Tongue (tissue), 2 donors: ENCODE data around the gene COL8A1. TPM values are rescaled to one million over a fixed set of nuclear protein-coding genes. Genes with fewer than 3 reads are reported as not detected.

Experiments
- DNase-seq: peaks from one replicate; pipeline ENCODE4 v3.0.0-alpha.2; 2015
- total RNA-seq: library from RNA; depleted of rRNA; stranded (reverse); fragments of >200 nt; gene quantifications from one replicate; pipeline ENCODE4 v1.2.3, GENCODE V29; 2014

The COL8A1 gene
- total RNA-seq, 1 donor from 2014 or later, result 22.4 TPM

DNA sequence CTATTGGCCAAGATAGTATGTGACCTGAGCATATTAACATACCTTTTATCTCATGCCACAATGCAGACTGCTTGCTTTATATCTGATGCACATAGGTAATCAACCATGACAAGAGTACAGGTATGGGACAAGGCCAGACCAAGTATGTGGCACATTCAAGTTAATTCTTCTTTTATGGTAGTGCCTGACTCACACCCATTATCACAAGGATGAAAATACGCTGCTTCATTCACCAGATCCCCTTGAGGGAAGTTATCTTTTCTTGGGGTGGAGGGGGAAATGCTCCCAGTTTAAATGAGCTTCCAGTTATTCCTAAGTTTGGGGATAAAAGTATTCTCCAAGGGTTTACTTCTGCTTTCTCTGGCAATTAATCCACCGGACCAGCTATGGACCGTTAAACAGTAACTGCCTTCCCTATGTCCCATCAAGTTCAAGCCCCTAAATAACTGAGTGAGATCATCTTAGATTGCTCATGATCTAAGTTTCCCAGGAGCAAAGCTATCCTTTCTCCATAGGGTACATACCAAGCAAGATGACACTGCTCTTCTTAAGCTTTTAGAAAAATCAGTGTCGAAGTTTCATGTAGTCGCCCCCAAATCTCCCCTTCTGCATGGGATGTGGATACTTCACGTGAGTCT is 1.9 kb downstream of the COL8A1 start:
- DNase-seq, result no peak

DNA sequence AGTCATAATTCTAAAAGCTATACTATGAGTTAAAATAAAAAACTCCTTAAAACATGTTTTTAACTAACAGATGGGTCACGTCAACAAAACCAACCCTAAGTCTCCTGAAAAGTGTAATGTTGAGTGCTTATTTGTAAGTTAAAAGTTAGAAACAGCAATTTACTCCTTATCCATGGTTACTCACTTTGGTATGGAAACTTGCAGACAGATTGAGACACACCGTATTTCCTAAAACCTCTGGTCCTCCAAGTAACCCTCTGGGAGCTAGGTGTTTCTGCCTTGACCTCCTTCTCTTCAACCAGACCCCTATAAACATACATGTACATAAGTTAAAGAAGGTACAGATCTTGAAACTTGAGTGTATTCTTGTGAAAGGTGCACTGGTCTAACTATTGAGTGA is 3.1 kb downstream of the COL8A1 start:
- no peak for DNase-seq

DNA sequence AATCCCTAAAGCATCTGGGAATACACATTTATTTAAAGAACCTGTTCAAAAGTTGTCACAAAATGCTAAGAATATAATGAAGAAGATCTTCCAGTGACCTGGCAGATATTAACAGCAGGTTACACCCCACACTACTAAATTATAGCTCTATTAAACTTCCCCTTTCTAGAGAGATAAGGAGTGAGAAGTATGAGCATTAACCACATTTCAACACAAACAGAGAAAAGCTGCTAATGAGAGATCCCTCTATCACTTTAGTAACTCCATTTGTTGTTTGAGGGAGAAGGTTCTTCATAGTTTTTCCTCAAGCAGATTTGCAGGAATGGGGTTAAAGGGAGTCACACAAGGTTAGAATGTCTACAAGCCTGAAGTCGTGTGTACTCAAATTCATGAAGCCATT is 3.6 kb downstream of the COL8A1 start:
- DNase-seq, result no peak

DNA sequence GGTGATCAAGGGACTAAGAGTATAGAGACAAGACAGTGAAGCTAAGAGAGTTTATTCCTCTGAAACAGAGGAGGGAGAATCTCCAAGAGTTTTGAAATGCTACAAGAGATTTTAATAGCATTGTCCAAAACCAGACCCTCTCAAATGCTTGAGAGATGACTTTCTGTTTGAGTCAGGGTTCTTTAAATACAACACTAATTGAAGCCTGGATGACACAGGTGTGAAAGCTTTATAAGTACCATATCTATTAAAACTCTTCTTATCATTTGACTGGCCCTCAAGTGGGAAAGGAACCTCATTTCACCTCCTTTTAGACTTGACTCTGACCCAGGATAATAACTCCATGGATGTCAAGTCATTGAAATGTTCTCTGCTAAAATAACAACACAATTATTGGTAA is 5.6 kb downstream of the COL8A1 start:
- no peak for DNase-seq

DNA sequence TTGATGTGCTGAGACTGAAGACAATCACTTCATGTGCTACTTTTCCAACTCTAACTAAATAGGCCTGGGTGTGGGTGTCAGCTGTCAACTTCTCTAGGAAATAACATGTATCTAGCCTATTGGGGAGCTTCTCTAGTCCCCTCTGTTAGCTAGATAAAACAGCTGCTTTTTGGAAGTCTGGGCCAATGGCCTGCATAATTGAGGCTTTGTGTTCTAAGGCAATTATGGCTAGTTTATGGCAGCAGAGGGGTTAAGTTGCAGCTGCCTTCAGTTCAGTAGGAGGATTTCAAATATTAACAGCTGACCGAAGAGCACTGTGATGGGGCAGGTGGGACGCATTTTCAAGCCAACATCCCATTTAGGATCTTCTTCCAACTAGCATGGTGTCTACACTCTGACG is 6.4 kb downstream of the COL8A1 start:
- DNase-seq, result peak; percentile 53

DNA sequence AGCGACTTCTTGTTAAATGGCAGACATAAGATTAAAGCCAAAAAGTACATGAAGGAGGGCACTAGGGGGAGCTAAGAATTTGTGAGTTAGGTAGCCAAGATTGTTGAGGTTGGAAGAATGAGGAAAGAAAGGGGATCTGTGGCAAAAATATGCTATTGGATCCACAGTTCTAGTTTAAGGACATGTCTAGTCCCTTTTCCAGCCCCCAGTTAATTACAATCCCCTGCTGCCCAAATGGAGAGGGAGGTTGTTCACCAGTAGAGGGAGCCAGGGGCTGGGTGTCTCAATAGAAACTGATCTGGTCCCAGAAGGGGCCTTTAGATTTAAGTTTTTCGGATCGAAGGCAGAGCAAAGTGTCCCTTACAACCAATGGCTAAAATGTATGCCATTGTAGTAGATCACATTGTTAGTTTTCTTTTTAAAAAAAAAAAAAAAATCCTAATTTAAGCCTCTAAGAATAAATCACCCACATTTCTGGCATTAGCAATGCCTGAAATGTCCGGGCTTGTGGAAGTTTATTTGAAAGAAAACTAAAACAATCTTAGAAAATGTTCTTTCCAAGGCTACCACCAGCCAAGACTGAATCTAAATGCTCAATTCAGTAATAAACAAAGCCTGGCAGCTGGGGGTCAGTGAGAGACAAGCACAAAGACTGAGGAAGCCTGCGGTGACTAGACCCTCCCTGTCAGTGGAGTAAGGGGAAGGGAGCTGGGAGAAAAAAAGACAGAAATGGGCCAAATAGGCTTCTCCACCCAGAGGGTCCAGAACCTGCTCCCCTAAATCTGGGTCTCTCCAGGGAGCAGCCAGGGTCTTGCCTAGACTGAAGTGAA is 7.1 kb downstream of the COL8A1 start:
- DNase-seq, result peak; percentile 32

DNA sequence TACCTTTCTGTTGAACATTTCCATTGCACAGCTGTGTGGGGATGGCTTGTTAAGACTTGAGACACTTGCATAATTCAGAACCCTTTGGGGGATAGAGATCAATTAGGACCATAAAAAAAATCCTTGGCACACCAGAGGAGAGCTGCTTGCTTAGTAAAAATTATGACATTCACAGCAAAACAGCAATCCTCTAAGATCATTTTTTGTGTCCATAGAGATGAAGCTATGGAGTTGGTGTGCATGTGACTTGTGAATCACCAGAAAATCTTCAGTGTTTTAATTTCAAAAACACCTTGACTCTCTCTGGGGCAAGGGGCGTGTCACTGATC is 7.7 kb downstream of the COL8A1 start:
- peak; percentile 37 for DNase-seq

DNA sequence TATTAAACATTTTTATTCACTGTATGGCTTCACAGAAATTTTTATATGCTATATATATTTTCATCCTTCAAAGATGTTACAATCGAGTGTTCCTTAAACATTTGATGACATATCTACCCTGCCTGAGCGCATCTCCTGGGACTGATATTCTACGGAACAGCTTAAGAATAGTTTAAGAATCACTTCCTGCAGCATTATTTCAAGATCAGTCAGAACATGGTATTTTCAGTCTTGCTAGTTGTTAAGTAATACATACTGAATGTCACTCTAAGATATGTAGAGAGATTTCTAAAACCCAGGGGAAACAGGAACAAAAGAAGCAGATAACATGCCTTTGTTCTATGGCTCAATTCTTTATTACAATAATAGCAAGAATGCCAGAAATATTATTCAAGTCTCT is 8.7 kb downstream of the COL8A1 start:
- DNase-seq, result no peak

DNA sequence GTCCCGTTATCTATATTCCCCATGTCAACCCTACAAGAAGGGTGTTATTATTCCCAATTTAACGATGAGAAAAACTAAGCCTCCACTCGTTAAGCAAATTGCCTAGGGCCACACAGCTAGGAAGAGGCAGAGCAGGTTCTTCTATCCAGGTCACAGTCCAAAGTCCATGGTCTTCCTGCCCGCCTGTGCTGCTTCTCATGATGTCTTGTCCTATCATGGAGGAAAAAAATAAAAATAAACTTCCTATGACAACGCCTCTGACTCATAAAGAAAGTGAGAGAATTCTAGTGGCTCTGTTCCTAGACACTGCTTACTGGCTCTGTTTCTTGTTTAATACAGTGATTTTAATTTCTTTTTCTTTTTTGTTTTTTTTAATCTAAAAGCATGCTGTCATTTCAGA is 9.7 kb downstream of the COL8A1 start:
- peak; percentile 48 for DNase-seq

DNA sequence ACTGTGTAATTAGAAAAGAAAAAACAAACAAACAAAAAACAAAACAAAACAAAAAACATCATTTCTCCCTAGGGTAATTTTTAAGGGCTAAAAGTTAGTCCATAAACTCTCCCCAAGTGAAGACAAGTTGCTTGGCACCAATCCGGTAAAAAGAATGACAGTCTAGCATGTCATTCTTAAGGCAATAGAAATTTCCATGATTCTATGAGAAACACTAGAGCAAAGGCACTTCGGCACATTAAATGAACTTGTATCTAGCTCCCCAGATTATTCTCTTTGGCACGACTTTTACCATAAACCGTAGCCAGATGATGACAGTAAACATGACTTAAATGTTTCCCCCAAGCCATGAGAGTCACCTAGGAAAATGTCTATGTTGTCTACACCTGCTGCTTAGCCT is 10.1 kb downstream of the COL8A1 start:
- peak; percentile 58 for DNase-seq

DNA sequence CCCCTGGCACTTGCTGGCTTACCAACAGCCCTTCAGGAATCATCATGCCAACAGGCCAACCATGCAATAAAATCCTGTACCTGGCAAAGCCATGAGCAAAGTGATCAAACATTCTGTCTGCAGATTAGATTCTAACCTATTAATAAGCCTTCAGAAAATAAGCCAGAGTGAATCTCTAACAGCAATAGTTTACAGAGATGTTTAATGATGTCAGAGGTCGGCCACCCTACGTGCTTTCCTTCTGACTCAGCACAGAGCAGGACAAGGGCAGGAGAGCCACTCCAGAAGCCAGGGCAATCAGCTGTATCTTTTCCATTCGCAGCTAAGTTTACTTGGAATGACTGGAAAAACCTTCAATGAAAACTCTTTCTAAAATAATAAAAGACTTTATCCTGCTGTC is 13.1 kb downstream of the COL8A1 start:
- DNase-seq, result no peak

DNA sequence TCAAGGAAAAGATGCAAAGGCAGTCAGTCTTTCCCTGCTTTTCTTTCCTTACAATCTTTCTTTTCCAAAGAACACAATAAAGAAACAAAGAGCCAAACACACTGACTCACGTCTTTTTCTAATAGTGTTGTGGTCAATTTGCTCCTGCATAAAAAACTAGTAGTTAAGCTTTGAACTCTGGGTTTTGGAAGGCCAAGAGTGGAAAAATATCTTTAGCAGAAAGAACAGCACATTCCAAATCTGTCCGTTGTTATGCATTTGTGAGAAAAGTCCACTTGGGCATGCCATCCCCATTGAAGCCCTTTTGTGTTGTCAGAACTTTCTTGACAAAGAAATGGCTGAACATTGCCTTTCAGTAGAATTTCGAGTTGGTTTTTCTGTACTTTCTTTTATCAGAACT is 18.2 kb downstream of the COL8A1 start:
- DNase-seq, result no peak

DNA sequence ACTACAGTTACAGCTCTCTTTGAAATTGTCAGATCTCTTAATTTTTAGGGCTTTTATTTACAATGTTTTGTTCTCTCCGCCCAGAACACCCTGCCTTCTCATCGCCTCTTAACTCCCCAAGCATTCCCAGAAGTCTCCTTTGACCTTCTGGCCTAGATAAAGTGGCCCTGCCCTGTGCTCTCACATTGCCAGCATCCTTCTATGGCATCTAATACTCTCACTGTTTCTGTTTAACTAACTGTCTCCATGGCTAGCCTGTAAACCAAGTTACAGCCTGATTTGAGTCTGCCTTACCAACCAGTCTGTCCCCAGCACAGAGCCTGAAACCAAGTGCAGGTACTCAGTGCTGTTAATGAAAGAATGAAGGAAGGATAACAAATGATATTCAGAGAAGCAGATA is 19.9 kb downstream of the COL8A1 start:
- no peak for DNase-seq

DNA sequence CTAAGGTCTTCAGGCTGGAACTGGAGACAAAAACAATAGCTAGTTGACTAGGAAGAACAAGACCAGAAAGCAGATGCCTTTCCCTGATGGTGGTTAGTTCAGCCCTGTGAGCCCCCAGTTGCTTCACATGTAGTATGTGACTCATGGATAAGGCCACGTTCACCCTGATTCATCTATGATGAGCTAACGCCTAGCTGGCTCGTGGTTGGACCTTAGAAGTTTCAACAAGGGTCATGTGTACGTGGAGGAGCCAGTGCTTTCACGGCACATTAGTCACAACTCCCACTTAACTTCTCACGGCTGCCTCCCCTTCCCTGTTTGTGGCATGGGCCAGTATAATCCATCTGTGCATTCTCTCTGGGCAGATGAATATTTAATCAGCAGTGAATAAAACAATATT is 20.6 kb downstream of the COL8A1 start:
- DNase-seq, result no peak

DNA sequence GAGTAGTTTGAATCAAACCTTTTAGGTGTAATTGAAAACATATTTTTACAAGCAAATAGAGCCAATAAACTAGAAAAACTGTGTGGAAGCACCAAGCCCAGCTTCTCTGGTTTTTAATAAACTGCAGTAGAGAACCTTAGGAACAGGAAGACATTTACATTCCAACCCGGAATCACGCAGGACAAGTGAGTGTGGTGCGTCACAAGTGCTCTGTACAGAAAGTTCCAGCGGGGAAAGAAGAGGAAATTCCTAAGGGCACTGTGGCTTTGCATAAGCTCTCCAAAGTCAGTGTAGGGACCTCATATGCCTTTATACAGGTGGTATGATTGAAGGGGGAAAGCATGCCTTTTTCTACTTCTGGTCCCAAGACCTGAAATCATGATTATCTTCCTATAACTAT is 21.6 kb downstream of the COL8A1 start:
- peak; percentile 48 for DNase-seq

DNA sequence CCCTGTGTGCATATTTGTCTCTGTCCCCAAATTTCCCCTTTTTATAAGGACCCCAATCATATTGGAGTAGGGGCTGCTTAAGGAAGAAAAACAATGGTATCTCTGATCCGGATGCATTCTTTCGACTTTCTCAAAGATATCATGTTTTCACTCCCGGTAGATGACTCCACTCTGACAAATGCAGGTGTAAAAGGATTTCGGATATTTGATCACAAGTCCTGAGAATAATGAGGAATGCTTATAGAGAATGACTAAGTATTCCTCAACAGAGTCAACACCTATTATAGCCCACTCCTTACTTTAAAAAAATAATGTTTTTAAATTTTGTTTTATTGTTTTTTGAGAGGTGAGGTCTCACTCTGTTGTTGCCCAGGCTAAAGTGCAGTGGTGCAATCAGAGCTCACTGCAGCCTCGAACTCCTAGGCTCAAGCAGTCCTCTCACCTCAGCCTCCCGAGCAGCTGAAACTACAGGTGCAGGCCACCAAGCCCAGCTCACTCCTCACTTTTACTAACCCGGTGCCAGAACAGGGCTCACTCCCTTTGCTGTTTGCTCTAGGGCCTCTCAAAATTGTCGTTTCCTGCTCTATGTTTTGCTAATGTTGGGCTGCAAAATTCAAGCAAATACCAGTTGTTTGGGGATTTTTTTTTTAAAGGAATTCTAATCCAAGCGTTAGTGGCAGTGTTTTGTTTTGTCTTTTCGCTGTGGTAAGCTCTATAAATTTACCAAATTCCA is 24.6 kb downstream of the COL8A1 start:
- no peak for DNase-seq

DNA sequence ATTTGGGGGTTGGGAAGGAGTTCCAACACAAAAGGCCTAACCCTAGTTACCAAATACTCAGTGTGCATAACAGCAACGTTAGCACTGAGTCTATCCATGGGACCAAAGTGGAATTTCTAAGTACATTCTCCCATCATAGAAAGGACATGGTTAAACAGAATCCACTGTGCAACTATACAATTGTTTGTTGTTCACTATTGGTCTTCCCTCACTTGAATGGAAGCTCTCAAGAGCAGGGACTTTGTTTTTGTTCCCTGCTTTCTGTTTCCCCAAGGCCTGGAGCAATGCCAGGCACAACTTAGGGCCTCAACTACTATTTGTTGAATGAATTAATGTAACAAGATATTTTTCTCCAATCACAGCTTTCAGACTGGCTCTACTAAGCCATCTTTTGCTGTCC is 25.6 kb downstream of the COL8A1 start:
- DNase-seq, result no peak

DNA sequence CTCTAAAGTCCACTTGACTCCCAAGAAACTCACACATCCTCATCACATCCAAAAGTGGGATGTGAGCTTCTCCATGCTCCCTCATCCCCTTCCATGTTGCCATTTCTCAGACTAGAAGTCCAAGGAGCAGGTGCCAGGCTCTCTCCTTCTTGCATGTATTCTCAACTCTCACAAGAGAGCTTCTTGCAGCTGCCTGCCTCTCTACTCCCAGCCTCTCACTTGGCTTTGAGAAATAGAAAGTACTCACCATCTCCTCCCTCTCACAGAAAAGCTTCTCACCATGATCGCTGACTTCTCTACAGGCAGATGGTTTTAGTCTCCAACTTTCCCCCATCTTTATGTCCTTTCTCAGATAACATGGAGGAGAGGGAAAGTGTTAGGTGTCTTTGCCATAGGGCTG is 26.6 kb downstream of the COL8A1 start:
- no peak for DNase-seq

DNA sequence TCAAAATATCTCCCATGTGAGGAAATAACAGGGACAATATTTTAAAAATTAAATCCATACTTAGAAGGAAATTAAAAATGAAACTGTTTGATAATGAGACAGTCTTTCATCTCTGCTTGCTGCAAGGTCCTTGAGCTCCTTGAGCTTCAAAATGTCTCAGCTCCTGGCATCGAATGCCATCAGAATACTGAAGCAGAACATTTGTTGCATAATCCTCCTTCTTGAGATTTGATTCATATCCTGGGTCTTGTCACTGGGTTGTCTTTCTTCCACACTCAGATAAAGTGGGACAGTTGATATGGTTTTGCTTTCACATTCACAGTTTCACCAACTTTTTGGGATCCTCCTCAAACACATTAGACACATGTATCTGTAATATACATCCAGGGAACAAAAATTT is 27.8 kb downstream of the COL8A1 start:
- no peak for DNase-seq

DNA sequence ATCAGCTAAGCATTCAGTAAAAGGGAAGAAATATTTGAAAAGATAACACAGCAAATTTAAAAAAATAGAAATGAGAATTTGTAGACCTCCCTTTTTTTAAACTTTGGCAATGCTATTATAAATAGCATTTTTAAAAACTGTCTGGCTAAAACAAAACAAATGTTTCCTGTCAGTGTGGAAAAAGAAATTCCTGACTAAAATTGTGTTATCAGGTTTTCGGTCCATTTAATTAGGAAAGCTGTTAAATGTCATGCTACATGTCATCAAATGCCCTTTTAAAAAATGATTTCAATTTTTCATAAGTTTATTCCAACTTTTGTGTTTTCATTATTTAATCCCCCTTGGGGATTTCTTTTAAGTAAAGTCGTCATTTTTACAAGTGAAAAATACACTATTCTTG is 29.6 kb downstream of the COL8A1 start:
- no peak for DNase-seq

DNA sequence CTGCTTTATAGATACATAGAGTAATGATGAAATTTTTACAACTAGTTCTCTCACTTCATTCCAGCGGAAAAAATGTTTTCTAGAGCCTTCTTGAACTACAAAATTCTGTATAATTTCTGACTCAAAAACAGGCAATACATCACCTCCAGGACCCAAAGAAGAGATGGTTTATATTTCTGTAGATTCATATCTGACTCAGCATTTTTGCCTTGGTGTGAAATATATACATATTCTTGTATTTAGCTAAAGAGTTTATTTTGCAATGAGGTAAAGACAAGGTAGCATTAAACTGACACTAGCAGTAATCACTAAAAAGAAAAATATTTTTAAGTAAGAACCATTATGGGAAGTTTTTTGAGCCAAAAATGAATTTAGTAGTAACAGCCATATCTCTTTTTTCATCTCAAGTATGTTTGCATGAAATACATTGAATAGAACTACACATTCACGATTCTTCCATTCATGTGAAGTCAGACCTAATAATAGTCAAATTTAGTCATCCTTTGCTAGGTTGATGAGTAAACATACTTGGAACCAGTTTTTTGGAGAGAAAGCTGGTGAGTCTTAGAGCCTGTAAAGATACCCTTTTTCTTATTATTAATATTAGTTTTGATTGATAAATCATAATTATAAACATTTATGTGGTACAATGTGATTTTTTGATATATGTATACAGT is 31.6 kb downstream of the COL8A1 start:
- no peak for DNase-seq

DNA sequence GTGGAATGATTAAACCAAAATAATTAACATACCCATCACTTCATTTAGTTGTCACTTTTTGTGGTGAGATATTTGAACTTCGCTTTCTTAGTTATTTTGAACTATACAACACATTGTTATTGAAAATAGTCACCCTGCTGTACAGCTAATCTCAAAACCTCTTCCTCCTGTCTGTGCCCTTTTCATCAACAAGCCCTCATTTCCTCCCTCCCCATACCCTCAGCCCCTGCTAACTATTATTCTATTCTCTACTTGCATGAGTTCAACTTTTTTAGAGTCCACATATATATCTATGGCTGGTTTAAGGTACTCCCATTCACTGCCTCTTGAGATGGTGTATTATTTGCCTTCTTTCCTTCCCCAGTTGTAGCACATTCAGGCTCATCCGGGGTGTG is 32.2 kb downstream of the COL8A1 start:
- no peak for DNase-seq
